HG02970 (cell line): Measurements from ENCODE around the gene RFNG.

ENCODE experiments used
- ATAC-seq: cut with Tn5 transposase; IDR thresholded peaks from one replicate; pipeline ENCODE4 v1.9.1; 2021; ENCODE audit warnings: mild to moderate bottlenecking, moderate library complexity, moderate number of reproducible peaks; ENCODE audit not compliant: unreplicated experiment, low FRiP score

RFNG gene

DNA sequence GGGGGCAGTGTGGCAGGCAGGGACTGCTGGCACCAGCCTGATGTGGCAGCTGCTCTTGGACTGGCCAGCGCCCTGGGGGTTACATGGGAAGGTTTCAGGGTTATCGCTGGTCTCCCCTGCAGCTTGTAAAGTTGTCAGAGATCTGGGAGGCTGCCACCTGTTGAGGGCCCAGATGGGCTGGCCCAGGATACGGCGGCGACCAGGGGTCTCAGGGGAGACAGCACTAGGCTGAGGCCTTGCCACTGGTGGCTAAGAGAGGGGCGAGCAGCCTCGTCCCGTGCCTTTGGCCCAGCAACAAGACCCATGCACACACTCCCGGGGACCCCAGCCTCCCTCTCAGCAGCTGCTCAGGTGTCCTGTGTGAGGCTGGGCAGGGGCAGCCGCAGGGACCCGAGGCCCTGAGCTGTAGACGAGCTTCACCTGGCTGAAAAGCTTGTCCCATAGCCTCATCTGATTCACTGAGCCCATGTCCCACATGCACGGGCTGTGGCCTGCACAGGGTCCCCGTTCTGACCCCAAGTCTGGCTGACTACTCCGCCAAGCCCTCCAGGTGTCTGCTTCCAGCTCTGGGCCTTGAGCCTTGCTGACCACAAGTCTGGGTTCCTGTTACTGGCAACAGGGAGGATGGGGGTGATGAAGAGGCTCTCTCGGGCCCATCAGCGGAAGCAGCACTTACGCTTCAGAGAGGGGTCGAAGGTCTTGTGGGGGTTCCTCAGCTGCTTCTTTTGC, 7.8 kb upstream of the RFNG start:
- ATAC-seq: no peak

DNA sequence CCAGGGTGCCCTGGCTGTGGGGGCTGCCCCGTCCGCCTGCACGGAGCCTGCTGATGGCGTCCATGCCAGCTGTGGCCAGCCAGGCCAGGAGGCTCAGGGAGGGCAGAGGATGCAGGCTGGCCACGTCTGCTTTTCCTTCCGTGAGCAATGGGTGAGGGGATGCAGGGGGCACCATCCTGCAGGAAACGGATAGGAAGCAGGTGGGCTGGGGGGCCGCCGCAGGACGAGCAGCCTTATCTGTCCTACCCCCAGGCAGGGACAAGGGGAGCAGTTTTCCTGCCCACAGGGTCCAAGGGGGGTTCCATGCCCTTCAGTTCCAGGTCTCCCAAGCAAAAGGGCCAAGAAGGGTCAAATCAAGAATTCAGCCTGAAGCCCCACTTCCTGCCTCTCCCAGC, 7.2 kb upstream of the RFNG start:
- no peak for ATAC-seq

GRCh38 chr17:82058230-82058854, 6.7 kb upstream of the RFNG start:
- ATAC-seq: no peak

DNA sequence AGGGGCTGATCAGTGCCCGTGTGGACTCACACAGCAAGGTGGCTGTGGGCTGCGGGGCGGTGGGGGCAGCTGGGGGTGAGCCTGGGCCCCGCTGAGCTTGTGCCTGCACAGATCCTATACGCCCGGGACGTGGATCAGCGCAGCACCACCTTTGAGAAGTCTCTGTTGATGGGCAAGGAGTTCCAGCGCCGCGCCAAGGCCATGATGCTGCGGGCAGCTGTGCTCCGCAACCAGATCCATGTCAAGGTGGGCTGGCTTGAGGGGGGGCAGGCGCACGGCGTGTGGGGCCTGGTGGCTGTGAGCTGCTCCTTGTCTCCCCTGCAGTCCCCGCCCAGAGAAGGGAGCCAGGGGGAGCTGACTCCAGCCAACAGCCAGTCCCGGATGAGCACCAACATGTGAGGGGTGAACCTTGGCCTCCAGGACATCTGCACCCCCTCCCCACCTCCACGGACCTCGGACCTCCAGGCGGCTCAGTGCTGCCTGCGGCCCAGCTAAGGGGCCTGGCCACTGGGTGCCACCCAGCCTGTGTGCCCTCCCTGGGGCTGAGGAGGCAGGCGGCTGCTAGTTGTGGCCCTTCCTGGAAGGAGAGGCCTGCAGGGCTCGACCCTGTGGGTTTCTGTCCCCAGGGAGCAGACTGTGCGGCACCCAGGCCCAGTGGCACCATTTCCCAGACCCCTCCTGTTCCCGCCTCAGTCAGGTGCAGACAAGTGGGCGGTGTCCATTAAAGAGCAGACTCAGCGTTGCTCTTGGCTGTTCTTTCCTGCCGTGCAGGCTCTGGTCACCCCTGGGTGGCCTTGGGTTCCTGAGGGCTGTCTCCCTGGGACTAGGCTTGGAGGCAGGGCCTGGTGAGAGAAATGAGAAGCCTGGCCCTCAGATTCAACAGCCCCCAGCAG, 5.4 kb upstream of the RFNG start:
- ATAC-seq: no peak

- no peak for ATAC-seq
Observed at GRCh38 chr17:82055965-82056728, 4.5 kb upstream of the RFNG start.

DNA sequence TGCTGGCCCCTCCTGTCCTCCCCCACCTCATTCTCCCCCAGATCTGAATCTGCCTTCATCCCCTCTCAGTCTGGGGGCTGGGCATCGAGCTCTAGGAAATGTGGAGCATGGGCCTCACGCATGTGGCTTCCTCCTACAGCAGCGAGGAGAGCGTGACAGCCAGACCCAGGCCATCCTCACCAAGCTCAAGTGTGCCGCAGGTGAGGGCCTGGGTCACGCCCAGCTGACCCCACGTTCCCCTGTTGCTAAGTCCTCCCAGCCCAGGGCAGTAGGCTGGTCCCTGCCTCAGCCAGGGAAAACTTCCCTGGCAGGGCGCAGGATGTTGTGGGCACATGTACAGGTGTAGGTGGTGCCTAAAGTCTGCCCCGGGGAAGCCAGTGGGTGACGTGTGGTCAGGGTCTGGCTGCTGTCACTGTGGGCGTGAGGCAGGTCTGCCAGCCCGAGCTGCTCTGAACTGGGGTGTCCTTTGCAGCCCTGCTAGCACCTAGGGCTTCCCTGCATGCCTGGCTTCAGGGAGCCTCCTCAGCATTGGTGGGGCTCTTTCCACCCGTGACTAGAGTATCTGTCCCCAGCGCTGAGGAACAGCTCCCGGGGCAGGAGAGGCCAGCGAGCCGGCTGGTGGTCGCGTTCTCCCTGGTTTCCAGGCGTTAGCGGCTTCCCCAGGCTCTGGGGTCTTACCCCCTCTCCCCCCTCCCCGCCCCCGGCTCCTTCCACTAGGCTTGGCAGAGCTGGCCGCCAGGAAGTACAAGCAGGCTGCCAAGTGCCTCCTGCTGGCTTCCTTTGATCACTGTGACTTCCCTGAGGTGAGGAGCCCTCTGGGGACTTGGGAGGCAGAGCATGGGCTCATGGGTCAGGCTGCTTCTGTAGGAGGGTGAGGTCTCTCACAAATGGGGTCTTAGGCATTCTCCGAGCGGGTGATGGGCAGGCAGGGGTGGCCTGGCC, 3.7 kb upstream of the RFNG start:
- ATAC-seq: no peak

- no peak for ATAC-seq
Observed at GRCh38 chr17:82054351-82055022, 2.9 kb upstream of the RFNG start.

- no peak for ATAC-seq
Observed at GRCh38 chr17:82053556-82054263, 2.1 kb upstream of the RFNG start.

DNA sequence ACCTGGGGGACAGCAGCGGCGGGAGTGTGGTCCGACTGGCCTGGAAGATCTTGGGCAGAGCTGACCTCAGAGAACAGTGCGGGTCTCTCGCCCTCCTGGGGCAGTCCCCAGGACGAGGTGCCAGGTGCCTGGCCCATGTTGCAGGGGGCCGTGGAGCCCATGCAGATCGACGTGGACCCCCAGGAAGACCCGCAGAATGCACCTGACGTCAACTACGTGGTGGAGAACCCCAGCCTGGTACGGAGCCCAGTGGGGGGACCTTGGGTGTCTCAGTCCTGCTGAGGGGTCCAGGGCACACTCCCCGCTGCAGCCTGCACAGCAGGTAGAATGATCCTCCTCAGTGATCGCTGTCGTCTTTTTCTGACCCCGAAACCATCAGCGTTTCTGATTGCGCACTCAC, 1.5 kb upstream of the RFNG start:
- ATAC-seq: no peak

- no peak for ATAC-seq
Observed at GRCh38 chr17:82052638-82053059, 1.0 kb upstream of the RFNG start.

DNA sequence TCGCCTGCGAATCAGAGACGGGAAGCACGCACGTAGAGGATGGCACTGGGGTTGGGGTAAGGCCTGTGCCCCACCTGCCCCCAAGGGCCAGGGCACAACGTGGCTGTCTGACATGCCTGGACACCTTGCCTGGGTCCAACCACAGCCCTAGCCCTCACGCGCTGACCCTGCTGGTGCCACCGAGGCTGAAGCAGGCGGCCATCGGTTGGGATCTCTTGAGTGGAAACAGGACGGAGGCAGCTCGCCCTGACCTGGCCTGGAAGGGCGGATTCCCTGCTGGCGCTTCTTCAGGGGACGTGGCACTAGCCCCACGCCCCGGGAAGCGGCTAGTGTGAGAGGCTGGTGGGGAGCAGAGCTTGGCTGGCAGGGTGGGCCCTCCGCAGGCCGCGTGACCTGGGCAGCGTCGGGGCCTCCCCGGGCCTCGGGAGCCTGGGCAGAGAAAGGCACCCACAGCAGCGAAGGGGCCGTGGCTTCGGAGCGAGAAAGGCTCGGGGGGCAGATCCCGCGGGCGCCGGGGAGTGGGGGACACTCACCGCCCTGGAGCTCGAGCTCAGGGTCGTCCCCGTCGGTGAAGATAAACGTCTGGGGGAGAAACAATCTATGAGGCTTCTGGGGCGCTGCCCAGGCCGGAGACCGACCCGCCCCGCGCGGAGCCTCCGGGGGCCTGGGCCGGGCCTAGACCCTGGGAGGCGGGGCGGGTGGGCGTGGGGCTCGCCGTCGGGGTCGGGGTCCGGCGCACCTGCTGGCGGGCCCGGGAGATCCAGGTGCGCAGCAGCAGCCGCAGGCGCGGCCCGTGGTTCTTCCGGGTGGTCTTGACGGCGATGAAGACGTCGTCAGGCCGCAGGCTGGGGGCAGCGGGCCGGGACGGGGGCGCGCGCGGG, 610 bp downstream of the RFNG start:
- no peak for ATAC-seq

DNA sequence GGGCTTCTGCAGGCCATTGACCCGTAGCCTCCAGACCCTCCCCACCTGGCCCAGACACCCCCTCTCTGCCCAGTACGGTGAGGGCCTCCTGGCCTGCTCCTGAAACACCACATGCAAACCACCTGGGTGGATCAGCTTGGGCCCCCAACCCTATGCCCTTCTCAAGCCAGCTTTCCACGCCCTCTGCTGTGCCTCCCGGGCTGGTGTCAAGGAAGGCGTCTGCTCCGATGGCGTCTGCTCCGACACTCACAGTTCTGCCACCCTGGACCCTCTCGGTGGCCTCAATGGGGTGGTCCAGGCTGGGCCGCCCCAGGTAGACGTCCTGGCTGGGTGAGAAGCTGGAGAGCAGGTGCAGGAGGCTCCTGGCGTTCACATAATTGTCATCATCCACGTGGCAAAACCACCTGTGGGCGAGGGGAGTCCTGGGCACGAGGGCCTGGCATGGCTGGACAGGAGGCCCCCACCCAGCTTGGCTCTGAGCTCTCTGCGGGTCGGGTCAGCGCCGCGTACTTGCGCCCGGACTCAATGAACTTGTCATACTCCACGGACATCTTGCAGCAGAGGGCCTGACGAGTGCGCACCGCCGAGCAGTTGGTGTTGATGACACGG, 1.4 kb downstream of the RFNG start:
- no peak for ATAC-seq

DNA sequence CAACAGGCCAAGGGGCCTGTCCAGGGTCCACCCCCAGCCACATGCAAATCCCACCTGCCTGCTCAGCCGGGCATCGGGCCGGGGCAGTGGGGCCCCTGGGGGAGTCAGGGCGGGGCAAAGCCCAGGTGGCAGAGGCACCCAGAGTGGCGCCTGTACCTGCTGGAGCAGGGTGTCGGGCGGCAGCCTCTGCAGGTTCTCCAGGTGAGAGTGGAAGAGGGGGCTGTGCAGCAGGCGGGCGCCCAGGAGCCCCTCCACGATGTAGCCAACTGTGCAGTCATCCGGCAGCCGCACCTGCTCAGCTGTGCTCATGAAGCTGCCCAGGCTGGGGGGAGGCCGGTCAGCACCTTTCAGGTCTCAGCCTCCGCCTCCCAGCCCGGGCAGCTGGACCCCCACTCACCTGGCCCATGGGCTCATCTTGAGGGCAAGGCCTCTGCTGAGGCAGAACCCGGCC, 2.1 kb downstream of the RFNG start:
- ATAC-seq: no peak

- no peak for ATAC-seq
Observed at GRCh38 chr17:82049106-82049505, 2.5 kb downstream of the RFNG start.

GRCh38 chr17:82048571-82048971, 3.0 kb downstream of the RFNG start:
- ATAC-seq: no peak

GRCh38 chr17:82047914-82048570, 3.6 kb downstream of the RFNG start:
- no peak for ATAC-seq
